ENCODE data around the gene SLC6A3.
"Not testable (repeated sequence)": the region's sequence is repeated elsewhere in the genome, so short reads cannot be mapped to it uniquely, and the experiment has no call there.

Gene SLC6A3

DNA sequence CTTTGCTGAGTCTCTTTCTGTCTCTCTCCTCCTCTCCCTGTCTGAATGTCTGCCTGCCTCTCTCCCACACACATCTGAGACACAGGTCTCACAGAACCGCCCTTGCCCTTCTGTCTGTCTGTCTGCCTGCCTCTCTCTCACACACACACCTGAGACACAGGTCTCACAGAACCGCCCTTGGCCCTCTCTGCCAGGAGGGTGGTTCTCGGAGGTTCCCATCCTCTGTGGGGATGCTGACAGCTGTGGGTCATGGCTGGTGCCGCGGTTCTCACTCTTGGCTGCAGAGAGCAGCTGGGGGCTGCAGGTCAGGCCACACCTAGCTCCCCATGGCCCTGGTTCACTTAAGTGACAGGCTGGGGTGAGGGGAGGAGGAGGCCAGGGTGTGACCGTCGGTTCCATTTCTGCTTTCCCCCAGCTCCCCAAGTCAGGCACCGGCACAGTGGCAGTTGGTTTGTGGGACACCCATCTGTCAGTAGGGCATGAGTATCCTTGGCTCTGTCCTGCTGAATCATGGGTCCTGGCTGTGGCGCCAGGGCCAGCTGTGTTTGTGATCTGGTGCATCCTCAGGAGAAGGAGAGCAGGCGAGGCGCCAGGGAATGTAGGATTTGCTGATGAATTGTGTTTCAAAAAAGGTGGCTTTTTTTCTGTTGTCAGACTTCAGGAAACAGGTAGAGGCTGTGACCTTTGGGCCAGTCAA lies 58.0 kb downstream of the SLC6A3 start:
- no peak for DNase-seq (ENCODE audit: low spot score)

DNA sequence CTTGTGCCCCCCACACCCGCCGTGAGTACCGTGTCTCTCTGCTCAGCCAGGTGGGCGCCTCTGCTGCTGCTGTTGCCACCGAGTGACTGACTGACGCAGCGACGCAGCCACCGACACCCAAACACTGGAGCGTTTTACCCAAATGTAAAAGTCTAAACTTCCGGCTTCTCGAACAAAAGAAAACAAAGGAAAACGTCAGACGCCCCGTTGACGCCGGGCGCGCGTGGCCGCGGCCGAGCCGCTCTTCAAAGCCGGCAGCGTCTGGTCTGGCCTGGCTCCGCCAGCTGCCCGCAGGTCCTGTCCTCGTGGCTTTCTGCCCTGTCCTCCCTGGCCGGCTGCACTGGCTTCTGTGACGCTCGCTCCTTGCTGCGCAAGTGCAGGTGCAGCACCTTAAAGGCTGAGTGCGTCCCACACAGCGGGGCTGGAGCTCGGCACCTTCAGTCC lies 58.9 kb downstream of the SLC6A3 start:
- DNase-seq (ENCODE audit: low spot score) = peak; percentile 80

DNA sequence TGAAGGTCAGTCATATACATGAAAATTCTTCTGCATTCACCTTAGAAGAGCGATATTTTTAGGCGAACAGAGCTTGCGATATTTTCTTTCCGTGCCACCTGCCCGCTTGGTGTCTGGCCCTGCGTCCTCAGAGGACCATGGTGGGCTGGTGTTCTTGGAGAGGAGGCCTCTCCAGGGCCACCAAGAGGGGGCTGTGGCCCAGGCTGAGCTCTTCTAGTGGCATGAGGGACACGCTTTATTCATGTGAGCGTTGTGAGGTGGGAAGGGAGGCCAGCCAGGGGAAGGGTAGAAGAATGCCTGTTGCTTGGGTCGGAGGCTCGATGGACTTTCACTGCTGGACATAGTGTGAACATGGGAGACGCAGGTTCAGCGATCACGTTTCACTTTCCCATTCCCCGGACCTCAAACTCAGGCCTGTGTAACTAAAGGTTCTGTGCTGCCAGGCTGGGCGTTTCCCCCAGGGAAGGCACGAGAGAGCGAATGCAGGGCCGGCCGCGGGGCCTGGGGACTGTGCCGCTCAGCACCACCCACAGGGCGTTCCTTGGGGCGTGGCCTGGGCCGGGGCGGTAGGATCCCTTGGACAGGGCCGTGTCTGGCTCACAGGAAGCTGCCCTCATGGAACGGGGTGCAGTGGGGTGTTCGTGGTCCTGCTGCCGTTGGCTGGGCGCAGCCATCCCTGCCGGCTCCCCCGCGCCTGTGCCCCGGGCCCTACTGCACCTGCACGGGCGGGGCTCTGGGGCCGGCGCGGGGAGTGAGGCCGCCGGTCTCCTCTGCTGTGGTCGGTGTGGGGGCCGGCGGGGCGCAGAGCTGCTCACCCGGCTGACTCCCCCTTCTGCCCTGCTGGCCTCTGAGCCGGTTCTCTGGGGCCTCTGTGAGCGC lies 59.6 kb downstream of the SLC6A3 start:
- DNase-seq (ENCODE audit: low spot score) = peak; percentile 92

DNA sequence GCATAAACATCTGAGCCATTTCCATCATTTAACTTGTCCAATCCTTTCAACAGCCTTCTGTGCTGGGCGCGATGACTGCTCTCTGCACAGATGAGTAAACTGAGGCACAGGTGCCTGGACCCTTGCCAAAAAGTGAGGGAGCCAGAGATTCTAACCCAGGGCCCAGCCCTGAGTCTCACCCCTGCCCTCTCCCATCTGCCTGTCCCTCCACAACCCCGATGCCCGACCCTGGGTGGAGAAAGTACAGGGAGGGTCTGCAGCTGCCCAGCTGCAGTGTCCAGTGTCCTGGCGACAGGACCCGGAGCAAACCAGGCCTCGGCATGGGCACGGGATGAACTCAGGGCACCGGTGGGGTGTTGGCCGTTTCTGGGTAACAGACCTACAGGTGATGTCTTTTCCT lies 60.7 kb downstream of the SLC6A3 start:
- no peak for DNase-seq (ENCODE audit: low spot score)

DNA sequence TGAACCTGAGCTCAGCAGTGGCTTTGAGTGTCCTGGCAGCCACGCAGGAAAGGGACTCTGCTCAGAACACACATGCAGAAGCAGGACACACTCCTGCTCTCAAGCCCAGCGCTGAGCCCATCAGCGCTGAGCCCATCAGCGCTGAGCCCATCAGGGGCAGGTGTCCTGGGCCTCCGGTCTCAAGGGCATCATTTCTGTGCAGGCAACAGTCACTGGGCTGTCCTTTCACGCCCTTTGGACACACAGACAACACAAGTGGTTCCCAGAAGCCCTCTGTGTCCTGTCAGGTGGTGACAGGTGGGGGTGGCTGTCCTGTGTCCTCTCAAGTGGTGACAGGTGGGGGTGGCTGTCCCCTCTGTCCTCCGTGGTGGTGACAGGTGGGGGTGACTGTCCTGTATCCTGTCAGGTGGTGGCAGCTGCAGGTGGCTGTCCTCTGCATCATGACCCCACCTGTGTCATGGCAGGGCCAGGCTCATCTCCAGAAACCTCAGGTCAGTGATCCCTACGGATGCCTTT lies 61.3 kb downstream of the SLC6A3 start:
- no peak for DNase-seq (ENCODE audit: low spot score)

DNA sequence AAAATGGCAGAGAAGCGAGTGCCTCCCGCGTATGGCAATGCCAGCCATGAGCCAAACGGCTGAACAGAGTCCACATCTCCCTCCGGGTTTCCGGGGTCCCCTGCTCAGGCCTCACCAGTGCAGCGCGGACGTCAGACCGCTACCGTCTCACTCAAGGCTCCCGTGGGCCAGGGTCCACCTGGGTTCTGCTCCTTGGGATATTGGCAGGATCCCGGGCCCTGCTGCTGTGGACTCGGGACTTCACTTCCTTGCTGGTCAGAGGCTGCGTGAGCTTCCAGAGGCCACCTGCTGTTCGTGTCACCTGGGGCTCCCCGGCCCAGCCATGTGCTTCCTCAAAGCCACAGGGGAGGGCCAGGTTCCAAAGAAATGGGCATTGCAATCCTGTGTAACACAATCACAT lies 61.9 kb downstream of the SLC6A3 start:
- no peak for DNase-seq (ENCODE audit: low spot score)

DNA sequence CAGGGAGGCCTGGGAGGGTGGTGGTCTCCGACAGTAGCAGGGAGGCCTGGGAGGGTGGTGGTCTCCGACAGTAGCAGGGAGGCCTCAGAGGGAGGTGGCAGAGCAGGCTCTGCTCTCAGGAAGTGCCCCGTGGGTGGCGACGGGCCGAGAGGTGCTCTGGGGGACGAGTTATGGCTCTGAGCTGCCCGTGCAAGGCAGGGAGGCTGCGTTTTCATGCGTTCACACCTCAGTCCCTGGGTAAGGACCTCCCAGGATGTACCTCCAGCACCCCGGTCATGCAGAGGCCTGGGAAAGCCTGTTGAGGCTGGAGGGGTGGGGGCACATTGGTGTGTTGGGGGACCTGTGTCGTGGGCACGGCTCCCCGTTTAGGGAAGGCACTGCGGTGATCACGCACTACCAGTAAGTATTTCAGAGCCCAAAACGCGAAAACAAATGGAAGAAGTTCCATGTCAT lies 63.0 kb downstream of the SLC6A3 start:
- DNase-seq (ENCODE audit: low spot score) = no peak

DNA sequence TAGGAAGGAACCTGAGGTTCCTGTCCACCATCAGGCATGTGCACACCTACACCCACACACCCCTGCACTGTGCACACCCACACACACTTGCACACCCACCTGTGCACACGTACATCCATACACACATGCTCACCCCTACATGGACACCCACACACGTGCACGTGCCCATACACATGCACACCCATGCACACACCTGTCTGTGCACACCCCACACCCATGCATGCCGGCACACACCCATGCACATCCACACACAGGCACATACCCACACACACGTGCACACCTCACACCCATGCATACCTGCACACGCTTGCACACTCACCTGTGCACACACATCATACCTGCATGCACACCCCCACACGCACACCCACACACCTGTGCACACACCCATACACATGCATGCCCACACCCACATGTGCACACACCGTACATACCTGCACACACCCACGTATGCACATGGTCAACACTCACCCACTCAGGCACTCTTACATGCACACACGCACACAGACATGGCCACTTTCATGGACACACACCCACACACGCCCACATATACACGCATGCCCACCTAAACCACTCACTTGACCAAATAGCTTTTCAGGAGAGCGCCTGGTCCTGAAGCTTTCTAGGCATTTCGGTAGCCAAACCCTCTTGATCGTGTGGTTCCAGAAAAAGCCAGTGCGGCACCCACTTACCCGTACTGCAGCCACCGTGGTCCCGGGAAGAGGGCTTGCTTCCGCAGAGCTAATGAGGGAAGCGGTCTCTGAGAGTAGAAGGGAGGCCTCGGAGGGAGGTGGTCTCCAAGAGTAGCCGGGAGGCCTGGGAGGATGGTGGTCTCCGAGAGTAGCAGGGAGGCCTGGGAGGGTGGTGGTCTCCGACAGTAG lies 63.6 kb downstream of the SLC6A3 start:
- no peak for DNase-seq (ENCODE audit: low spot score)

DNA sequence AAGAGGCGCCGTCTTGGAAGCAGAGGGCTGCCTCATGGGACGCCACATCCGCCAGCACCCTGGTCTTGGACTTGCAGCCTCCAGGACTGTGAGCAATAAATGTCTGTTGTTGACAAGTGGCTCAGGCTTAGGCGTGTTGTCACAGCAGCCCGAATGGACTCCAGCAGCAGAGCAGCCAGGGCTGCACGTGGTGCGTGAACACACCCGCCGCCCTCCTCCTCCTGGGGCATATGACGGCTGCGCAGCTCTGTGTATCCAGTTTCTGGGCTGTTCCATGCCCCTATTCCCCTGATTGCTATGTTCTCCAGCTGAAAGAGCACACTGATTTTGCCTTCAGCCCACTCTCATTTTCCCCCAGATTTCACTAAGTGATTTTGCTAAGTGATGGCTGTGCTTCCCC lies 64.3 kb downstream of the SLC6A3 start:
- DNase-seq (ENCODE audit: low spot score) = peak; percentile 41

DNA sequence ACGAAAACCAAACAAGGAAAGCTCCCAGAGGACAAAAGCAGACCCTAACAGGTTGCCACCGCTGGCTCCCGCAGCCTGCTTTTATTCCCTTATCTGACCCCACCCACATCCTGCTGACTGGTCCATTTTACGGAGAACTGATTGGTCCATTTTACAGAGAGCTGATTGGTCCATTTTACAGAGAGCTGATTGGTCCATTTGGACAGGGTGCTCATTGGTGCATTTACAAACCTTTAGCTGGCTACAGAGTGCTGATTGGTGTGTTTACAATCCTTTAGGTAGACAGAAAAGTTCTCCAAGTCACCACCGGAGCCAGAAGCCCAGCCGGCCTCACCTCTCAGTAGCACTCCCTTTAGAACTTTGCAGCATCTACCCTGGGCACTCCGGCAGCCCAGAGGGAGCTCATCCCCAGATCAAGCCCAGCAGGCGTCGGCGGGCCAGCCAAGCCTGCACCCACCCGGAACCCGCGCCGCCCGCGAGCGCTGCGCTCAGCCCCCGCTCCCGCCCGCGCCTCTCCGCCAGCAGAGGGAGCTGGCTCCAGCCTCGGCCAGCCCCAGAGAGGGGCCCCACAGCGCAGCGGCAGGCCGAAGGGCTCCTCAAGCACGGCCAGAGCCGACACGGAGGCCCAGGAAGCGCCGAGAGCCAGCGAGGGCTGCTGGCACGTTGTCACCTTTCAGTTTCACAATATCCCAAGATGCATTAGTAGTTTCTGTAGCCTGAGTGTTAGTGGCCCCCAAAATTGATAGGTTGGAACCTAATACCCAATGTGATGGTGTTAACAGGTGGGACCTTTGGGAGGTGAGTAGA lies 65.0 kb downstream of the SLC6A3 start:
- DNase-seq (ENCODE audit: low spot score) = peak; percentile 55

DNA sequence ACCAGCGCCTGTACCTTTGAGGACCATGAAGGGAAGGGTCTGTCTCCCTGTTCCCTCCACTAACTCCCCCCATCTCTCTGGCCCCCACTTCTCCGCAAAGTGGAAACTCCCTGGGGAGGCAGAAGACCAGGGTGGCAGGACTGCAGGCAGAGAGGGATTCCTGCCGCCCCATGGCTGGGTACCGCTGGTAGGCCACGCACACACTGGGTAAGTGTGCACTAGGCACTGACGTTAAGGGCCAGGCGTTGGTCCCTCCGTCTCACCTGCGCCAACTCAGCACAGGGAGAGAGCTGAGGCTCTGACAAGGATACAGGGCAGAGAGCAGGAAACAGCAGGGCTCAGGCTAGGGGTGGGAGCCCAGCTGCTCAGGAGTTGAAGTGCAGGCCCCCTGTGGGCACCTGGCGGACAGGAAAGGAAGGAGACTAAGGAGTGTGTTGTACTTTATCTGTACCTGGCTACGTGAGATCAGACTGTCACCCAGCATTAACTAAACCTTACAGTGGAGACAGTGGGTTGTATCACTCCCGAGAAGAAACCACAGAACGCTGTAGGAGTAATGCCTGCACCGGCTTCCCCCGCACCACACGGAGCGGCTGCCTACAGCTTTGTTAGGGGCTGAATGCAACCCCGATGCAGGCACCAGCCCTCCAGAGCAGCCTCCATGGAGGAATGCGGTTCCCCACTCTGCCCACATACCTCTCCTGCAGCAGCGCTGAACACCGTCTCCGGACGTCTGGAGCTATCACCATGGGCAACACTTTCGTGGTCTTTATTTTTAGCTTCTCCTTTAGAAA lies 66.2 kb downstream of the SLC6A3 start:
- DNase-seq (ENCODE audit: low spot score) = no peak

DNA sequence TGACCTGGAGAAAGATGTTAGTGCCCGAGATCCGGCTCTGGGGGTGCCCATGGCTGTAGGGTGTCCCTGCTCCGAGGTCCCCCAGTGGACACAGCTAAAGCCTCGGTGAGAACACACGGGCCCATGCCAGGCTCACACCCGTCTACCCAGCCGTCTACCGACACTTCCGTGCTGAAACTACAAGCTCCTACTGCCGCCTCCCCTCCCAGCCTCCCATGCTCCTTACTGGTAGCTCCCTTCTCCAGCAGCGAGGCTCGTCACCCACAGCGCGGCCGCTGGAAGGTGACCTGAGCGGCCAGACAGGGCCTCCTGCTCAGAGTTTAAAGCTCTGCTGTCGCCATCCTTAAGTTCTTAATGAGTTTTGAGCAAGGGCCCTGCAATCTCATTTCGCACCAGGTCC lies 67.1 kb downstream of the SLC6A3 start:
- DNase-seq (ENCODE audit: low spot score) = no peak

DNA sequence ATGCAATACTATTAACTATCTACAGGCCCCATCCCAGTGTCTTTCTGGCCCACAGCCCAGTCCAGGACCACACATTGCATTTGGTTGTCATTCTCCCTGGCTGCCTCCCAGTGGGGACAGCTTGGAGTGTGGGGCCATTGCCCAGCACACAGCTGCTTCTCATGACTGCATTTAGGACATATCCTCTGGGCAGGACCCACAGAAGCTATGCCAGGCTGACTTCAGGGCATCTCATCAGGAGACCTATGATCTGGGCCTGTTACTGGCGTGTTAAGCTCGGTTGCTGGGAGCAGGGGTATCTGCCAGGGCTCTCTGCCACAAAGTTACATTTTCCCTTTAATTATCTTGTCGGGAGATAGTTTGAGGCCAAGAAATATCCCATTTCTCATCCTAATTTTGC lies 68.3 kb downstream of the SLC6A3 start:
- DNase-seq (ENCODE audit: low spot score) = no peak

DNA sequence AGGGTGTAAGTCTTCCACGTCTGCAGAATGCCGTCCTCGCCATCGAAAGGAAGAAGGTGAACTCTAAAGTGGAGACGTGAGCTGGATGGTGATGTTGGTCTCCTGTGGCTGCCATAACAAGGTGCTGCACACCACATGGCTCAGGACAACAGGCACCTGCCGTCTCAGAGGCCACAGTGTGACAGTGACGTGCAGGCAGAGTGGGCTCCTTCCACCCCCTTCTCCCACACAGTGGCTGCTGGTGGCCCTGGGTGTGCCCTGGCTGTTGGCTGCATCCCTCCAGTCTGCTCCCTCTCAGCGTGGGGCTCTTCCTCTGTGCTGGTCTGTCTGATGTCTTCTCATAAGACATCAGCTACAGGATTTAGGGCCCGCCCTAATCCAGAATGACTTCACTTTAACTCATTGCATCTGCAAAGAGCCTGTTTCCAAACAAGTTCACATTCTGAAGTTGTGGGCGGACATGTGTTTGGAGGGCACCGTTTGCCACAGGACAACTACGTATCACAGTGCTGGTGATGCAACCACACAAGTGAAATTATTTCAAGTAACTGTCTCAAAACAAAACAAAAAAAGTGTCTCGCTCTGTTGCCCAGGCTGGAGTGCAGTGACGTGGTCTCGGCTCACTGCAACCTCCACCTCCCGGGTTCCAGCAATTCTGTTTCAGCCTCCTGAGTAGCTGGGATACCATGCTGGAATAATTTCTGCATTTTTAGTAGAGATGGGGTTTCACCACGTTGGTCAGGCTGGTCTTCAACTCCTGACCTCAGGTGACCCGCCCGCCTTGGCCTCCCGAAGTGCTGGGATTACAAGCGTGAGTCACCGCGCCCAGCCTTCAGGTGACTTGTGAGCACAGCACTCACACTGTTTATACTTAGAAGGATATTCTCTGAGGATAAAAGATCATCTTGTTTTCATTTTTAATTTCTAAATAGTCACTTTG lies 69.1 kb downstream of the SLC6A3 start:
- no peak for DNase-seq (ENCODE audit: low spot score)

DNA sequence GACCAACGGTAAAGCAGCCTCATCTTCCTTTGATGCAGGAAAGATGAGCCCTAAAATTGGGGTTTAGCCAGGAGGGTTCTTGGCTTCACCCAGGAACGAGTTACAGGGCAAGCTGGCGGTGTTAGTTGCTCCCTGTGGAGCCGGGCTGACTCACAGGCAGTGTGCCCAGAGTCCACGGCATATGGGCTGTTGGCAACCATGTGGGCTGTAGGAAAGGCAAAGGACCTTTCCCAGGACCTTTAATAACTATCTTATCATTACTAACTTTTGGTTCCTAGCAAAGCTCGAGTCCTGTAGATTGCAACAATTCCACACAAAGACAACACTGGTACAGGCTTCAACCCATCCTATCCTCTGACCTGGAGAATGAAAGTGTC lies 70.6 kb downstream of the SLC6A3 start:
- no peak for DNase-seq (ENCODE audit: low spot score)

DNA sequence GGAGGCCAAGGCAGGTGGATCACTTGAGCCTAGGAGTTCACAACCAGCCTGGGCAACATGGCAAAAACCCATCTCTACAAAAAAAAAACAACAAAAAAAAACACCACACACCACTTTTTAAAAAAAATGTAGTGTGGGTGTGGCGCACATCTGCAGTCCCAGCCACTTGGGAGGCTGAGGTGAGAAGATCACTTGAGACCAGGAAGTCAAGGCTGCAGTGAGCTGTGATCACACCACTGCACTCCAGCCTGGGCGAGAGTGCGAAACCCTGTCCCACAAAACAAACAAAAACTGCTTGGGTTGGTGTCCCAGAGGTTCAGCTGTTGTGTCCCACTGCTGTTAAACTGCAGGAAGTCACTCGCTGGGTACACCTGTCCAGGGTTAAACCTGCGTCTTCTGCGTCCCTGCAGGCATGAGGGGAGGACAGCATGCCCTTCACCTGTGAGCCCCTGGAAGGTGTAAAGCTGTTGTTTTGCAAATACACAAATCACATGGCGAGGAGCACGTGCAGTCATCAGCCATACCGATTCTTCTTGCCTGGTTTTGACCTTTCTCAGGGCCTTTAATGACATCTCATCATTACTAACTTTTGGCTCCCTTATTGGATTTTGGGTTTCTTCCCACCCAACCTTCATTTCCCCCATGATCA lies 71.1 kb downstream of the SLC6A3 start:
- no peak for DNase-seq (ENCODE audit: low spot score)

DNA sequence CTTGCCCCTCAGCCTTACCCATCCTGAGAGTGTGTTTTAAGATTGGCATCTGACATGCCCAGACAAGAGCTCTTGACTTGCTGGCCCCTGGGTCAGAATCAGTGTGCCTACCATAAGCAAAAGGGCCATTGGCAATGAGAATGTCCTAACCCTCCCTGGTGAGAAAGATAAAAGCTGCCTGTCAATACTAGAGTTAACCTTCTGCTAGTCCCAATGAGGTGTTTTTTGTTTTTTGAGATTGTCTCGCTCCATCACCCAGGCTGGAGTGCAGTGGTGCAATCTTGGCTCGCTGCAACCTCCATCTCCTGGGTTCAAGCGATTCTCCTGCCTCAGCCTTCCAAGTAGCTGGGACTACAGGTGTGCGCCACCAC lies 73.3 kb downstream of the SLC6A3 start:
- not testable (repeated sequence) for DNase-seq (ENCODE audit: low spot score)

DNA sequence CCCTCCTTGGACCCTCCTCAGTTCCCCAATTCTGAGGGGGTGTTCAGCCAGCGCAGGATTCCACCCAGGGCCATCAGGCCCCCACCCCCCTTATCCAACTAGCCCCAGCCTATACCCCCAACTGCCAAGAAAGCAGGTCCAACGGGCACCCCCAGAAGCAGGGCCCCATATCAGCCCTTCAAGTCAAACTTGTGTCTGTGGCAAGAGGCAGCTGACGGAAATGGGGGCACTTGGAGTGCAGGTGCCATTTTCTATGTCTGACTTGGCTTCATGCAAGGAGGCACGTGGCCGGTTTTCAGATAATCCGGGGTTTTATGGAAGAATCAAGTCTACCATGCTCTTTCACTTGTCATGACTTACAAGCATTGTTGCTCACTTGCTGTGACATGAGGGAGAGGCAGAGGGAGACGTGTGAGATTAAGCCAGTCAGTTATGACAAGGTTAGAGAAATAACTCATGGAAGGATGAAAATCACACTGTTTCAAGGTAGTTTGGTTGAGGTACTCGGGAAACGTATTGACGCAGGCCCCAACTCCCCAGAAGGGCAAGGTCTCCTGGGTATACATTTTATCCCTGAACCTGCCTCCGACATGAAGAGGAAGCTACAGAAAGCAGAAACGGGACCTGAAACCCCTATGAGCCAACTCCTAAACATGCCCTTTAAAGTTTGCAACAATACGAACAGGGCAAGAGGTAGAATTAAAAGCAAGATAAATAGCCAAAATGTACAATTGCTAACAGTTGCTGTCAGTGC lies 73.8 kb downstream of the SLC6A3 start:
- DNase-seq (ENCODE audit: low spot score) = no peak
